Activated gamma-delta T cell (primary cell): ENCODE results near the gene HNF1B.
"Not testable (repeated sequence)": the region's sequence is repeated elsewhere in the genome, so short reads cannot be mapped to it uniquely, and the experiment has no call there.

Experiments used
- DNase-seq: peaks from one replicate; lab custom pipeline; 2025; lab: John Stamatoyannopoulos, UW

The HNF1B gene

GRCh38 chr17:37701496-37701898 is 43.4 kb downstream of the HNF1B start:
- DNase-seq = no peak

- DNase-seq = no peak
These were observed 44.0 kb downstream of the HNF1B start for GRCh38 chr17:37700881-37701280.

GRCh38 chr17:37699285-37699973 is 45.4 kb downstream of the HNF1B start:
- DNase-seq = no peak

- DNase-seq = no peak
These were observed 46.0 kb downstream of the HNF1B start for GRCh38 chr17:37698911-37699255.

- no peak for DNase-seq
These were observed 46.5 kb downstream of the HNF1B start for GRCh38 chr17:37698132-37698910.

GRCh38 chr17:37697381-37697780 is 47.5 kb downstream of the HNF1B start:
- DNase-seq = no peak

GRCh38 chr17:37696366-37696765 is 48.5 kb downstream of the HNF1B start:
- DNase-seq = no peak

GRCh38 chr17:37695726-37696125 is 49.1 kb downstream of the HNF1B start:
- DNase-seq = no peak

- no peak for DNase-seq
These were observed 50.1 kb downstream of the HNF1B start for GRCh38 chr17:37694734-37695133.

GRCh38 chr17:37693328-37693727 is 51.5 kb downstream of the HNF1B start:
- DNase-seq = no peak

- no peak for DNase-seq
These were observed 53.1 kb downstream of the HNF1B start for GRCh38 chr17:37691807-37692206.

- no peak for DNase-seq
These were observed 55.5 kb downstream of the HNF1B start for GRCh38 chr17:37689317-37689716.

- no peak for DNase-seq
These were observed 61.3 kb downstream of the HNF1B start for GRCh38 chr17:37683454-37683984.

GRCh38 chr17:37682007-37682406 is 62.9 kb downstream of the HNF1B start:
- DNase-seq = no peak

GRCh38 chr17:37679995-37680394 is 64.9 kb downstream of the HNF1B start:
- not testable (repeated sequence) for DNase-seq

- no peak for DNase-seq
These were observed 66.8 kb downstream of the HNF1B start for GRCh38 chr17:37678036-37678435.

GRCh38 chr17:37677021-37677420 is 67.8 kb downstream of the HNF1B start:
- DNase-seq = no peak

GRCh38 chr17:37676115-37676925 is 68.5 kb downstream of the HNF1B start:
- no peak for DNase-seq

- DNase-seq = no peak
These were observed 70.3 kb downstream of the HNF1B start for GRCh38 chr17:37674511-37674910.

- no peak for DNase-seq
These were observed 71.5 kb downstream of the HNF1B start for GRCh38 chr17:37673386-37673785.

- no peak for DNase-seq
These were observed 72.2 kb downstream of the HNF1B start for GRCh38 chr17:37672548-37673078.
